Measurements from ENCODE around the gene DCTN3. TPM values are rescaled to one million over a fixed set of nuclear protein-coding genes. Genes with fewer than 3 reads are reported as not detected.

Gene DCTN3
- total RNA-seq, 3 donors from 2014 or later = 58.8 to 69.2 (median 64.2) TPM

DNA sequence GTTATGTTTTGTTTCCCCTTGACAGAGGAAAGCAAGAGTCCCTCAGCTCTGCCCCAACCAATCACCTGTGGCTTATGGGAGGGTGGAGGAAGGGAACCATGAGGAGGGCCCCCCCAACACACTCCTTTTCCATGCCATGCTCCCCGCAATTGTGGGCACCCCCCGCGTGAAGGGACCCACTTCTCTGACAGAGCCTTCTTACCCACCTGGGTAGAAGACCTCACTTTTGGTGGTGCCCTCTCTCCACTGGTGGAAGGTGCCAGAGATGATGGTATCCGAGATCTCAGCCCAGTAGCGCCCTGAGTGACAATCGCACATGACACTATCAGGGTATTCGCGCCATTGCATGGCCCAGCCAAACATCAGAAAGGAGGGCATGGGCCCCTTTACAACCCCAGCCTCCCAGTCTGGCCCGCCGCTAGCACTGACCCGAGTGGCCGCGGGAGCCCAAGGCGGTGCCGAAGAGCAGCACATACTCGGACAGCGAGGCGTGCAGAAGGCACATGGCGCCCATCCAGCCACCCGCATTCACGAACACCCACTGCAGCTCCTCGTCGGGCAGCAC is 16.6 kb upstream of the DCTN3 start:
- peaks cover 10% of the 10 kb centered on the region for H3K36me3 Mint-ChIP-seq (ENCODE audit: insufficient read depth)
- ATAC-seq = peak; percentile 5 to 7
- no peaks in the 10 kb centered on the region for H3K9me3 Mint-ChIP-seq
- H3K4me3 Mint-ChIP-seq = peak overlapping the region; percentile 95
- no peaks in the 10 kb centered on the region for H3K27me3 Mint-ChIP-seq (ENCODE audit: low read depth)
- DNase-seq = no peak
- H3K4me1 Mint-ChIP-seq (ENCODE audit: low read depth) = peaks cover 40% of the 10 kb centered on the region

DNA sequence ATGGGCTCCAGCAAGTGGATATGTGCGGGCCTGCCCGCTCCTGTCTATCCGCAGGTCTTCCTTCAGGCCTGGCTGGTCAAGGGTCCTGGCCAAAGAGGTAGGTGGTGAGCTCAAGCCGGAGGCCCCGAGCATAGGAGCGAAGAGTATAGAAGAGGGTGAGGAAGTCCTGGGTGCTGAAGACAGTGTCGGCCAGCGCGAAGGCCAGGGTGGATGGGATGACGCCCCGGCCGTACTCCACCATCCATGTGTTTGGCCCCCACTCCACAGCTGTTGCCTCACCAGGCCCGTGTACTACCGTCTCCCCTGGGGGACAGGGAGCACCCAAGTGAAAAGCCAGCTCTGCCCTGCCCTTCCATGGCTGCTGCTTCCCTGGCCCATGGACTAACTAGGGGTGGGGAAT is 15.3 kb upstream of the DCTN3 start:
- Mint-ChIP-seq H3K27me3 (ENCODE audit: low read depth) (peaks cover 2% of the 10 kb centered on the region), H3K4me3 (peak overlapping the region; percentile 95), H3K9me3 (no peaks in the 10 kb centered on the region), H3K4me1 (ENCODE audit: low read depth) (peaks cover 39% of the 10 kb centered on the region), H3K36me3 (ENCODE audit: insufficient read depth) (peaks cover 10% of the 10 kb centered on the region)
- no peak for DNase-seq
- ATAC-seq = no peak

DNA sequence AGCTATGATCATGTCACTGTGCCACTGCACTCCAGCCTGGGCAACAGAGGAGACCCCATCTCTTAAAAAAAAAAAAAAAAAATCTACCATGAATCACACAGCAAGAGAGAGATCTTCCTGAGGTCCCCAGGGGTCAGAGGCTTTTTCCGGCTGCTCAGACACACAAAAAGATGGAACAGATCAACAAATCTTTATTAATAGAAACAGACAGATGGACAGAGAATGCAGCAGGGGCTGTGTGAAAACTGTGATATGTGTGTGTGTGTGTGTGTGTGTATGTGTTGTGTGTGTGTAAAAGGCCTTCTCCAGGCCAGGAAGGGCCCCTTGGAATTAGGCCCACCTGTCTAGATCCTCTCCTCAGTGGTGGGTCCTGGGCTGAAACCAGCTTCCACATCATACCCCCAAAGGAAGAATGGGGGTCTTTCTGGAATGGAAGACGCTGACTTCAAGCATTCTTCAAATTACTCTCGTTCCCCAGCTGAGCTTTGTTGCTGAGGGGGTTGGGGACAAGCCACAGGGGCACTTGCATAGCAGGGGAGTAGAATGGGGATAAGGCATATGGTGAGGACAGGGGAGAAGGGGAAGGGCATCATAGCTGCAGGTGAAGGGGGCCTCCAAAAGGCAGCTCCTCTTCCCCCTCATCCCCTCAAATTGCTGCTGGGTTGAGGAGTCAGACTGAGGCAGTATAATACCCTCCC is 14.4 kb upstream of the DCTN3 start:
- DNase-seq (no peak), ATAC-seq (no peak)
- peak overlapping the region; percentile 45 for H3K4me3 Mint-ChIP-seq
- H3K4me1 Mint-ChIP-seq (ENCODE audit: low read depth) = peaks cover 40% of the 10 kb centered on the region
- H3K27me3 Mint-ChIP-seq (ENCODE audit: low read depth) = peaks cover 9% of the 10 kb centered on the region
- H3K9me3 Mint-ChIP-seq = no peaks in the 10 kb centered on the region
- H3K36me3 Mint-ChIP-seq (ENCODE audit: insufficient read depth) = peaks cover 10% of the 10 kb centered on the region

DNA sequence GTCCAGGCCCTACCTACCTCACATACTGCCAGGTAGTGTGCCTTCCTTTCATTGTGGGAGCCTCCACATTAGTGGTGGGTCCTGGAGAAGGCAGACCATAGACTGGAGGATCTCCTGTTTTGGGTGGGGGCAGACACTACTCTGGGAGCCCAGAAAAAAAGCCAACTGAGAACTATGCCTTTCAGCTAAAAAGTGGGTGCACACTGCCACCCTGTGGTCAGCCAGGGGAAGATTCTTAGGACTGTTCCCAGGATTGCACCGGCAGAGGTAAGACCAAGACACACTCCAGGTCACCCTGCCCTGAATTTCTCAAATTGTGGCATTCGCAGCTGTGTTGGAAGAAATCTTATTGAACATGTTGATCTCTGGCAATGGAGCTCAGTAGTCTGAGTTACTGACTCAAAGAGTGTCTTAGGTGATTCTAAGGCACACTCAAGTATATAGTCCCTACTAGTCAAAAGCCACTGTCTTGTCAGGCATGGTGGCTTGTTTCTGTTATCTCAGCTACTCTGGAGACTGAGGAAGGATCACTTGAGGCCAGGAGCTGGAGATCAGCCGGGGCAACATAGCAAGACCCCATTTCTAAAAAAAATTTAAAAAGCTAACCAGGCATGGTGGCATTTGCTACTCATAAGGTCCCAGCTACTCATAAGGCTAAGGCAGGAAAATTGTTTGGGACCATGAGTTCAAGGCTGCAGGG is 13.7 kb upstream of the DCTN3 start:
- Mint-ChIP-seq H3K4me1 (ENCODE audit: low read depth) (peaks cover 45% of the 10 kb centered on the region), H3K9me3 (no peaks in the 10 kb centered on the region), H3K36me3 (ENCODE audit: insufficient read depth) (peaks cover 10% of the 10 kb centered on the region), H3K4me3 (peak overlapping the region; percentile 11), H3K27me3 (ENCODE audit: low read depth) (peaks cover 16% of the 10 kb centered on the region)
- DNase-seq (peak; percentile 73), ATAC-seq (peak; percentile 16 to 24)

DNA sequence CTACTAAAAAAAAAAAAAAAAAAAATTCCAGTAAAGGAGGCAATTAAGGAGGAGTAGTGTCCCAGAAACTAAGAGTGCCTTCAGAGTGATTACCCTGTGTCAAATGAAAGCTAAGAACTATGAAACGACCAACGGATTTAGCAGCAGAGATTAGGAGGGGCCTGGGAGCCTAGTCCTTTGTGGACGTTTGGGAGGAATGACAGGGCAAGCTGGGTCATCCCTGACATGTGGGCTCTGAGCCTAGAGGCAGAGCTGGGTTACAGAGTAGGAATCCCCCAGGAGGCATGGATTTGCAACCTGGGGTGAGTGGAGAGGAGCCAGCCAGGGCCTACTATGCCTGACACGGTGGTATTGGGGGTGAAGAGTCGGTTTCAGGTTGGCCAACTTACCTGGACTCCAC is 12.9 kb upstream of the DCTN3 start:
- Mint-ChIP-seq H3K27me3 (ENCODE audit: low read depth) (peaks cover 21% of the 10 kb centered on the region), H3K9me3 (no peaks in the 10 kb centered on the region), H3K4me3 (no peak overlapping the region), H3K4me1 (ENCODE audit: low read depth) (peaks cover 43% of the 10 kb centered on the region), H3K36me3 (ENCODE audit: insufficient read depth) (peaks cover 10% of the 10 kb centered on the region)
- DNase-seq = no peak
- no peak for ATAC-seq

DNA sequence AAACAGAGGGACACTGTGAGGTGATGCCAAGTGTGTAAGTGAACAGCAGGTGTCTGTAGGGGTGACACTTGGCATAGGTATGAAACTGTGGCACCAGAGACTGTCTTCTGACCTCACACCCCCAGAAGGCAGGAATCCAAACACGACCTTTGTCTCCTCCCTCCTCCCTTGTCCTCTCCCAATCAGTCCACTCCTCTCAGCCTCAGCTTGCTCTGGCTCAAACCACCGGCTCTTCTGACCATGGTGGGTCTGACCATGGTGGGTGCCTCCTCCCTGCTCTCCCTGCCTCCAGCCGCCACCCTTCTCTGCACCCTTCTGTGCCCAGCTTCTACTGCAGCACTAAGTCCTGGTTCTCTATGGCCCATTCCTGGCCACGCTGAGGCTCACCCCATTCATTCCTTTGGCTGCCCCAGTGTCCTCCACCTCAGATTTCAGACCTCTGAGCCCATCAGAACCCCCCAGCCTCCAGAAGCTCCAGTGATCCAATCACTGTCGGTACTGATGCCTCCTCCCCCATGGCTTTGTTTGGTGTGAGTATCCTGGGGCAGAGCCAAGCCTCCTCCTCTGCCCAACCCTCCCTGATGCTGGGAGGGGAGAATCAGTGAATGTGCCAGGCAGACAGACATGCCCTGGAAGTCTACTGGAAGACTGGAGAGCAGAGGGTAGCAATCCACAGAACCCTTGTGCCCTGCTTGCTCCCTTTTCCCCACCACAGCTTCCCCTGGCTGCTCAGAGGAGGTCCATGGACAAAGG is 10.3 kb upstream of the DCTN3 start:
- H3K27me3 Mint-ChIP-seq (ENCODE audit: low read depth) = peaks cover 40% of the 10 kb centered on the region
- no peak for ATAC-seq

DNA sequence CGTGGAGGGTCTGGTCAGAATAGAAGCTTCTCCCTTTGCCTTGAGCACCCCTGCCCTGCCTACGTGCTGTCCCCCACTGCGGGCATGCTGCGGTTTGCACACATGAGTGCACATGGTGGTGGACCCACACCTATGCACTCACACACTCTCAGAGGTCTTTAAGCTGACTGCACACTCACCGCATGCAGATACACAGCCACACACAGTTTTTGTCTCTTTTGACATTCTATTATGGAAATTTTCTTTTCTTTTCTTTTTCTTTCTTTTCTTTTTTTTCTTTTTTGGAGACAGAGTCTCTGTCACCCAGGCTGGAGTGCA is 9.2 kb upstream of the DCTN3 start:
- Mint-ChIP-seq H3K27me3 (ENCODE audit: low read depth) (peaks cover 45% of the 10 kb centered on the region), H3K9me3 (no peaks in the 10 kb centered on the region), H3K36me3 (ENCODE audit: insufficient read depth) (no peaks in the 10 kb centered on the region), H3K4me1 (ENCODE audit: low read depth) (peaks cover 19% of the 10 kb centered on the region), H3K4me3 (peak overlapping the region; percentile 75)
- ATAC-seq (peak in 1 of 2 donors; percentile 6), DNase-seq (no peak)

More for the DNA sequence above, 10.3 kb upstream of the DCTN3 start:
- Mint-ChIP-seq H3K4me1 (ENCODE audit: low read depth) (peaks cover 29% of the 10 kb centered on the region), H3K9me3 (no peaks in the 10 kb centered on the region), H3K36me3 (ENCODE audit: insufficient read depth) (peaks cover 4% of the 10 kb centered on the region), H3K4me3 (peak overlapping the region; percentile 47)
- DNase-seq = no peak

DNA sequence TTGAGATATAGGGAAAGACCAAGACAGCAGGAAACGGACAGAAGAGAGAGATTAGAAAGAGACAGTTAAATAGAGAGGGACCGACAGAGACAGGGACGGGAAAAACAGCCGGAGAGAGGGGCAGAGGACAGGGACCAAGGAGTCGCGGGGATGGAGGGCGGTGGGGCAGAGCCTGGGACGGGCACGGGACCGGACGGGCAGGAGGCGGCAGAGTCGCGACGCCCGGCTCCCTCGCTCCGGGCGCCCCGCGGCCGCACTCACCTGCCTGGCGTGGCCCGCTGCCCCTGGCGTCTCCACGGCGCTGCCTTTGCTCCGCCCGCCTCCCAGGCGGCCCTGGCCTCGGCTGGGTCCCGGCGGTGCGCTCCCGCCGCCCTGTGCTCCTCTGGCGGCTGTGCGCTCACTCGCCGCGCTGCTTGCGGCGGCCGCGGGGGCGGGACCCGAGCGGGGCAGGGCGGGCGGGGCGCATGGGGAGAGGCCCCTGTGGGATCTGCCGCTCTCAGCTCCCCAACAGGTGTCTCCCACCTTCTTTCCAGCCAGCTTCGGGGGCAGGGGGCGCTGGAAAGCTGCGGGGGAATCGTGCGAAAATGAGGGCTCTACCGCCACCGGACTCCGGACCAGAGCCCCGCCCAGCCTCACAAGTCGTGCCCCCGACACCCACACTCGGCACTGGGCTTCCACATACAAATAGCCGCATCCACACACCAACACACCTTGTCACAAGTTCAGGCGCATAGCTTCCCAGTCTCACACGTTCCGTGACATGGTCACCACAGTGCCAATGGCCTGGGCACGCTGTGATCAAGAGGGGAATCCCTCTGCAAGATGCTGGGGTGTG is 8.6 kb upstream of the DCTN3 start, which contains the start of gene ARID3C:
ARID3C (minus strand) TSS at position 411 of the 835 bp plus-strand sequence. CDS start 1,052 bp downstream, outside the sequence.
- no peaks in the 10 kb centered on the region for H3K9me3 Mint-ChIP-seq
- ATAC-seq = peak; percentile 94
- H3K27me3 Mint-ChIP-seq (ENCODE audit: low read depth) = peaks cover 50% of the 10 kb centered on the region
- DNase-seq = peak; percentile 40
- H3K4me3 Mint-ChIP-seq = peak within 1 kb of the TSS; percentile 75
- peaks cover 15% of the 10 kb centered on the region for H3K4me1 Mint-ChIP-seq (ENCODE audit: low read depth)
- no peaks in the 10 kb centered on the region for H3K36me3 Mint-ChIP-seq (ENCODE audit: insufficient read depth)

DNA sequence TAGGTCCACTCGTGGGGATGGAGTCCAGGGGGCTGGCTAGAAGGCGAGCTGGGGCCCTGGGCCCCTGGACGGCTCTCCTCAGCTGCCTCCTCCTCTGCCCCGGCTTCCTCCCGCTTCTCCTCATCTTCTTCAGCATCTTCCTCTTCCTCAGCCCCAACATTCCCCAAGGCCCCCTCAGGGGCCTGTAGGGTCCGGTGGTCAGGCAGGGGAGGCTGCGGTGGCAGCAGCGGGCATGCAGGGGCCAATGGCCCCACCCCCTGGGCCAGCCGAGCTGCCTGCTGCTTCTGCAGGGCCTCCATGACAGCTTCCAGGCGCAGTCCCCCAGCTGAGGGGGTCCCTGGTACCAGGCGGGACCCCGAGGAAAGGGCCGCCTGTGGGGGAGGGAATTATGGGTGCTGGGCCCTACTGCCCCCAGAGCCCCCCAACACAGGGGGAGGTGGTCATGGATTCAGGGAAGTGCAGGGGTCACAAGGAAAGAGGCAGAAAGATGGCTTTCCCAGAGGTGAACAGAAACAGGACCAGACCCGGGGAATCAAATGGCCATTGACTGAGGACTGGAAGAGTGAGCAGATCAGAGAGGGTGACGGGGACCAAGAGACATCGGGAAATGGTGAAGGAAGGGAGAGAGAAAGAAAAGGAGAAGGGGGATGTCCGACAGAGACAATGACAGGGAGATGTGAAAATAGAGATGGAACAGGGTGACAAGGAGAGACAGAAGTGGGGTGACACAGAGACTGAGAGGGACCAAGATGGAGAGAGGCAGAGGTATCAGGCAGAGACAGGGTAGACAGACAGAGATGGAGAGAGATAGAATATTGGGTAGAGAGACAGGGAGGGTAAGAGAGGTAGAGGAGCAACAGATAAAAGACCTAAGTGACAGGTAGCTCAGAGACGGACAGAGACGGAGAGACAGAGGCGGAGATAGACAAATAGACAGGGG is 7.7 kb upstream of the DCTN3 start:
- peak overlapping the region; percentile 74 for H3K4me3 Mint-ChIP-seq
- H3K4me1 Mint-ChIP-seq (ENCODE audit: low read depth) = peaks cover 18% of the 10 kb centered on the region
- DNase-seq (no peak), ATAC-seq (peak; percentile 8 to 11)
- peaks cover 56% of the 10 kb centered on the region for H3K27me3 Mint-ChIP-seq (ENCODE audit: low read depth)
- no peaks in the 10 kb centered on the region for H3K9me3 Mint-ChIP-seq
- no peaks in the 10 kb centered on the region for H3K36me3 Mint-ChIP-seq (ENCODE audit: insufficient read depth)

DNA sequence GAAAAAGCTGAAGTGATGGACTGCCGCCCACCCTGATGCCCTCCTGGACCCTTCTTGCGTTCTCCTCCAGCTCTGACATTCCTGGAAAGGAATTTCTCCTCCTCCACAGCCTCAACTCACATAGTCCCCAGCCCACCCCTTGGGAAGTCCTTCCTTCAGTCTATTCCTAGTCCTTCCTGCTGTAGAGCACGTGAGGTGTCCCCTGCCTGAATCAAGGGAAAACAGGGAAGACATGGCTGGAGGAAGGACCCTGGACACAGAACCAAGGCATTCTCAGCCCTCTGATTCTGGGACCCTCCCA is 4.8 kb upstream of the DCTN3 start:
- Mint-ChIP-seq H3K4me1 (ENCODE audit: low read depth) (peaks cover 22% of the 10 kb centered on the region), H3K27me3 (ENCODE audit: low read depth) (peaks cover 64% of the 10 kb centered on the region), H3K4me3 (no peak overlapping the region), H3K36me3 (ENCODE audit: insufficient read depth) (no peaks in the 10 kb centered on the region), H3K9me3 (no peaks in the 10 kb centered on the region)
- no peak for ATAC-seq
- DNase-seq = no peak

DNA sequence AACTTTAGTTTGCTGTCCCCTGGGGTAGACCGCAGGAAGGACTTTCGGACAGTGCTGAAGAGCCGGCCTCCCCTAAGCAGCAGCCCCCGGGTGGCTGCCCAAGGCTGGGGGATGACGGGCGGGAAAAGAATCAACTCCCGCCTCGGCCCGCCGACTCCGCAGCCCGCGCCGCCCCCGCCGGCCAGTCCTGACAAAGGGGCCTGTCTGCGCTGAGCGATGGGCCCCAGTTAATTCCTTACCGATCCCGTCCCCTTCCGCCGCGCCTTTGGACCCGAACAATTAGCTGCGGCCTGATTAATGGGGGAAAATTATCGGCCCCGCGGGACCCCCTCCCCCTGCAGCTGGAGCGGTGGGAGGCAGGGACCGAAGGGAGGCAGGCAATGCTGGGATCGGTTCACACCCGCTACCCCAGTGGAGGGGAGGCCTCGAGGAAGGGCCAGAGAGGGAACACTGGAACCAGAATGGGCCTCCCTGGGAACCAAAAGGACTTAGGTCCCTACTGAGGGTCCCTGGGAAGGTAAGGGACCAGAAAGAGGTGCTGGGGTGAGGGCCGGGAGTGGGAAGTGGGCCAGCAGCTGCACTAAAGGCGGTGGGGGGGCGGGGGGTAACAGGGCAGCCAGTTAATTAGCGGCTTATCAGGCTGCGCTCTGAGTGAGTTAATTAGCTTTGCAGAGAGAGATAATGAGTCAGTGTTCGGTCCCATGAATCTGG is 4.3 kb upstream of the DCTN3 start:
- DNase-seq = no peak

DNA sequence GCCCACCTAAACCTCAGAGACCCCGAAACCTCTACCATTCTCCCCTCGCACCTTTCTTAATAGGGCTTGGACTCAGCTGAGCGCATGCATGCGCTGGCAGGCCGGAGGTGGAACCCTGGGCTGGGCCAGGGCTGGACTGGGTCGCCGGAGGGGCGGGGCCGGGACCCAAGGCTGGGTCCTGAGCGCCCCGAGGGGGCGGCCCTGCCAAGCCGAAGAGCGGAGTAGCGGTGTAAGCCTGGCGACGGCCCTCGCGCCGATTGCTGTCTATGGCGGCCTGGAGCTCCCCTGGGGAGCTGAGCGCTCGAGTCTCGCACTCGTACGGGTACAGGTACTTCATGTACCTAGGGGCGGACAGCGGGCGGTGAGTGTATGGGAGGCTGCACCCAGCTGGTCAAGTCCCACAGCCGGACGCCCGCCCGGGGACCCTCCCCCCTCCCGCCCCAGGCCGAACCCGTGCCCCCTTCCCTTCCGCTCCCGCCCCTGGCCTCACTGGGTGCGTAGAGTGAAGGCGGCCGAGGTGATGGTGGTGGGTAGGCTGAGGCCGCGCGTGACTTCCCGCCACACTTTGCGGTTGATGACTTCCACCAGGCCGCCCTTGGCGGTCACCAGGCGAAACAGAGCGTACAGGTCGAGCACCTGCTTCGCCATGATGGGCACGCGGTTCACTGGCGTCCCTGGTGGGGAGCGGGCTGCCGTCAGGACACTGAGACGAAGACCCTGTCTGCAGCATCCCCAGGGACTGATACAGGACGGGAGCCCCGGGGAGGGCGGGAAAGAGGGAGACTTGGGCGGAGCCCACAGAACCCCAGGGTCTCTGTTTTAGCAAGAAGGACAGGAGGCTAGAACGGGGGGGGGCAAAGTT is 3.3 kb upstream of the DCTN3 start:
- DNase-seq = no peak
- Mint-ChIP-seq H3K36me3 (ENCODE audit: insufficient read depth) (no peaks in the 10 kb centered on the region), H3K4me3 (peak overlapping the region; percentile 49), H3K4me1 (ENCODE audit: low read depth) (peaks cover 31% of the 10 kb centered on the region), H3K9me3 (no peaks in the 10 kb centered on the region), H3K27me3 (ENCODE audit: low read depth) (peaks cover 53% of the 10 kb centered on the region)
- no peak for ATAC-seq

More for the DNA sequence above, 4.3 kb upstream of the DCTN3 start:
- Mint-ChIP-seq H3K9me3 (no peaks in the 10 kb centered on the region), H3K36me3 (ENCODE audit: insufficient read depth) (no peaks in the 10 kb centered on the region), H3K4me3 (no peak overlapping the region), H3K4me1 (ENCODE audit: low read depth) (peaks cover 27% of the 10 kb centered on the region), H3K27me3 (ENCODE audit: low read depth) (peaks cover 60% of the 10 kb centered on the region)
- no peak for ATAC-seq
